B cell (primary cell): ENCODE measurements around the gene STXBP4.

ENCODE experiments used
- CTCF ChIP-seq: fragments of 200-600 bp; IDR thresholded peaks from one replicate; pipeline ENCODE4 v1.8.0; 2022; ENCODE audit warnings: antibody characterized with exemption, mild to moderate bottlenecking
- EZH2 ChIP-seq: IDR thresholded peaks from 2 replicates; pipeline ENCODE4 v1.6.1; 2012; ENCODE audit warnings: borderline replicate concordance, low read depth, mild to moderate bottlenecking, moderate library complexity, low read length; ENCODE audit not compliant: insufficient read depth, poor library complexity, severe bottlenecking

DNA sequence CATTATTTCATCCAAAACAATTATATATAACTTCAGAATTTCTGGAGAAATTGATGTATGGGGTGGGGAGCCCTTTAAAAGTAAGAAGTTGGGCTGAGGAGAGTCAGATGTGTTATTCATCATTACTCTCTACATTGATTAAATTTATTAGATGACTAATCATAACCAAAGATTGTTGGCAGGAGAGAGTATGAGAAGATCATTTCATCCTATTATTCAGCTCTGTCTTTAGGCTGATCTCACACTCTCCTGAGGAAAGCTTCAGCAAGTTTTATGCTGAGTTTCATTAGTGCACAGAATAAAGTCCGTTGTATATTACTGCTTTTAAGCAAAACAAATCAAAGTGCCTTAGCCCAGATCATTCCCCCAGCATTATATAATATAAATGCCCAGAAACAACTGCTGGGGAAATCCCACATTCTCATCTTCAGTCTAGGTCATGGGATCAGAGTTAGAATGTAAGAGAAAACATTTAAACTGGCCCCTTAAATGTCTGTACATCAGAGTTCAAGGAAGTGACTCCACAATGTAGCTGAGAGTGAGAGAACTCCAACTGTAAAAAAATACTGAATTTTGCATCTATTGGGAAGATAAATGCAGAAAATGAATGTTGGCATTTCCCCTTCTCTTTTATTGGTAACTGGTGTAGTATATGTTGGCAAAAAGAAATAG, 166.1 kb downstream of the STXBP4 start:
- TF ChIP-seq CTCF (no peak), EZH2 (no peak)
